RPMI7951 (cell line): ENCODE measurements around the gene REM1. TPM values are rescaled to one million over a fixed set of nuclear protein-coding genes. Genes with fewer than 3 reads are reported as not detected.
"Not testable (repeated sequence)": the region's sequence is repeated elsewhere in the genome, so short reads cannot be mapped to it uniquely, and the experiment has no call there.

ENCODE experiments used
- DNase-seq: peaks from one replicate; pipeline ENCODE4 v3.0.0-alpha.2; 2012; ENCODE audit warnings: low read depth
- total RNA-seq: library from RNA; depleted of rRNA; stranded (reverse); fragments of >200 nt; shearing (Covaris generic); gene quantifications from 2 replicates; pipeline ENCODE4 v1.2.3, GENCODE V29; 2014; rRNA removed

Gene REM1, protein sequence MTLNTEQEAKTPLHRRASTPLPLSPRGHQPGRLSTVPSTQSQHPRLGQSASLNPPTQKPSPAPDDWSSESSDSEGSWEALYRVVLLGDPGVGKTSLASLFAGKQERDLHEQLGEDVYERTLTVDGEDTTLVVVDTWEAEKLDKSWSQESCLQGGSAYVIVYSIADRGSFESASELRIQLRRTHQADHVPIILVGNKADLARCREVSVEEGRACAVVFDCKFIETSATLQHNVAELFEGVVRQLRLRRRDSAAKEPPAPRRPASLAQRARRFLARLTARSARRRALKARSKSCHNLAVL
- total RNA-seq, result 0.24 and 0.39 TPM in 2 replicates

DNA sequence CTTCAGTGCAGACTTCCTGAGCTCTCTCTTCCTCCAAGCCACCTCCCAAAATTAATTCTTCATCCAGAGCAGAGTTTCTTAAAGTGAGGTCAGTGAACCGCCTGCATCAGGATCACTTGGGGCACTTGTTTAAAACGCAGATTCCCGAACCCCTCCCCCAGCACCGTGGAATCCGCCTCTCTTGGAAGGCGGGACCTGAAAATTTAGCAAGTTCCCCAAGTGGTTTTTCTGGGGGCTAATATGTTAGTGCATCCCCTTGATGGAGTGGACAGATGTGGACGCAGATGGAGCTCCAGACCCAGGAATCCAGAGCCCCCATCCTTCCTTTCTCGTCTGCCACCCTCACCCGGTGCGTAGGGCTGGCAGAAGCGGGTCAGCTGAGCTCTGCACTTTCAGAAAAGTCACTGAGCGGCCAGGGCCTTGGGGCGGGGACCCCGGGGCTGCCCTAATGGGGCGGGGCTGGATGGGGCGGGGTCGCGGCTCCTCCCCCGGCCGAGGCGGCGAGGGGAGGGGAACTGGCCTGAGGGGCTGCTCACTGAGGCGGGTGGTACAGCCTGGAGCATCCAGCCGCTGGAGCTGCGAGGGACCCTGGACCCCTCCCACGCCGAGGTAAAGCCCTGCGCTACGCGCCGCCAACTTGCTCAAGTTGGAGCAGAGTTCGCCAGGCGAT is at the start of gene REM1, which contains the start of gene DEFB124:
REM1 (plus strand) TSS at position 531 of the 670 bp plus-strand sequence. CDS start 1,158 bp downstream, outside the sequence.
DEFB124 (minus strand) TSS at position 370 of the 670 bp plus-strand sequence. CDS start 2,114 bp downstream, outside the sequence.
- no peak for DNase-seq

DNA sequence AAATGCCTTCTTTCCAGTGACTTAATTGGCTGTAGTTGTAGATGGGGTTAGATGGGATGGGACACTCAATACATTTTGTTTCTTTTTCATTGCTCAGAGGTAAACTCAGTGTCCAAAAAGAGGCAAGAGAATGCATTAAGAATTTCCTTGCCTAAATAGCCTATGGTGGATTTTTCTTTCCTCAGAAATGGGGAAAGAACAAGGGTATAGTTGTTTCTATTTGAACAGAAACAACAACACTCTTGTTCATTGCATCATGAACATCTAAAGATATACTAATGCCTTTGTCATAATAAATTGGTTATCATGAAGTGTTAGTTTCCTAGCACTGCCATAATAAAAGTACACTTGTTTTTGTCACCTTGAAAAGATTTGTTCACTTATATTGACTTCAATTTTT is 49.3 kb upstream of the REM1 start:
- DNase-seq, result no peak

DNA sequence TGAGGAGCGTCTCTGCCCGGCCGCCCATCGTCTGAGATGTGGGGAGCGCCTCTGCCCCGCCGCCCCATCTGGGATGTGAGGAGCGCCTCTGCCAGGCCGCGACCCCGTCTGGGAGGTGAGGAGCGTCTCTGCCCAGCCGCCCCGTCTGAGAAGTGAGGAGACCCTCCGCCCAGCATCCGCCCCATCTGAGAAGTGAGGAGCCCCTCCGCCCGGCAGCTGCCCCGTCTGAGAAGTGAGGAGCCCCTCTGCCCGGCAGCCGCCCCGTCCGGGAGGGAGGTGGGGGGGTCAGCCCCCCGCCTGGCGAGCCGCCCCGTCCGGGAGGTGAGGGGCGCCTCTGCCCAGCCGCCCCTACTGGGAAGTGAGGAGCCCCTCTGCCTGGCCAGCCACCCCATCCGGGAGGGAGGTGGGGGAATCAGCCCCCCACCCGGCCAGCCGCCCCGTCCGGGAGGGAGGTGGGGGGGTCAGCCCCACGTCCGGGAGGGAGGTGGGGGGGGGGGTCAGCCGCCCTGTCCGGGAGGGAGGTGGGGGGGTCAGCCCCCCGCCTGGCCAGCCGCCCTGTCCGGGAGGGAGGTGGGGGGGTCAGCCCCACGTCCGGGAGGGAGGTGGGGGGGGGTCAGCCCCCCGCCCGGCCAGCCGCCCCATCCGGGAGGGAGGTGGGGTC is 48.1 kb upstream of the REM1 start:
- DNase-seq, result not testable (repeated sequence)

DNA sequence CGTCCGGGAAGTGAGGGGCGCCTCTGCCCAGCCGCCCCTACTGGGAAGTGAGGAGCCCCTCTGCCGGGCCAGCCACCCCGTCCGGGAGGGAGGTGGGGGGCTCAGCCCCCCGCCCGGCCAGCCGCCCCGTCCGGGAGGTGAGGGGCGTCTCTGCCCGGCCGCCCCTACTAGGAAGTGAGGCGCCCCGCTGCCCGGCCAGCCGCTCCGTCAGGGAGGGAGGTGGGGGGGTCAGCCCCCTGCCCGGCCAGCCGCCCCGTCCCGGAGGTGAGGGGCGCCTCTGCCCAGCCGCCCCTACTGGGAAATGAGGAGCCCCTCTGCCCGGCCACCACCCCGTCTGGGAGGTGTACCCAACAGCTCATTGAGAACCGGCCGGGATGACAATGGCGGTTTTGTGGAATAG is 47.5 kb upstream of the REM1 start:
- DNase-seq, result not testable (repeated sequence)

DNA sequence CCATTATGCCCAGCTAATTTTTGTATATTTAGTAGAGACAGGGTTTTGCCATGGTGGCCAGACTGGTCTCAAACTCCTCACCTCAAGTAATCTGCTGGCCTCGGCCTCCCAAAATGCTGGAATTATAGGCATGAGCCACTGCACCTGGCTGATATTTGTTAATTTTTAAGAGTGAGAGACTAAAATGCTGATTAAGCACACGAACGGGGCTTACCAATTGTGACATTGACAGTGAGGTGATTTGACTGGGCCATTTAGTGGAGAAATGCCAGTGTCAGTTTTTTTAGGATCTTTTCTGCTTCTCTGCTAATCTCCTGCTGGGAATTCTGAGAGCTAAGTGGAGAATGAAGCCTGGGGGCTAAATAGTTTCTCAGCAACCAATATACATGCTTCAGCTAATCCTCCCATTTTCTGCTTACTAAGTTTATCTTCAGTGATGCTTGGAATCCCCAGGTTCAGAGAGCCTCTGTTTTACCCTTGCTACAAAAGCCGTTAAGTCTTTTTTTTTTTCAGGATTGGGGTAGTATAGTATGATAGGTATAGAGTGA is 44.4 kb upstream of the REM1 start:
- DNase-seq, result peak; percentile 35

DNA sequence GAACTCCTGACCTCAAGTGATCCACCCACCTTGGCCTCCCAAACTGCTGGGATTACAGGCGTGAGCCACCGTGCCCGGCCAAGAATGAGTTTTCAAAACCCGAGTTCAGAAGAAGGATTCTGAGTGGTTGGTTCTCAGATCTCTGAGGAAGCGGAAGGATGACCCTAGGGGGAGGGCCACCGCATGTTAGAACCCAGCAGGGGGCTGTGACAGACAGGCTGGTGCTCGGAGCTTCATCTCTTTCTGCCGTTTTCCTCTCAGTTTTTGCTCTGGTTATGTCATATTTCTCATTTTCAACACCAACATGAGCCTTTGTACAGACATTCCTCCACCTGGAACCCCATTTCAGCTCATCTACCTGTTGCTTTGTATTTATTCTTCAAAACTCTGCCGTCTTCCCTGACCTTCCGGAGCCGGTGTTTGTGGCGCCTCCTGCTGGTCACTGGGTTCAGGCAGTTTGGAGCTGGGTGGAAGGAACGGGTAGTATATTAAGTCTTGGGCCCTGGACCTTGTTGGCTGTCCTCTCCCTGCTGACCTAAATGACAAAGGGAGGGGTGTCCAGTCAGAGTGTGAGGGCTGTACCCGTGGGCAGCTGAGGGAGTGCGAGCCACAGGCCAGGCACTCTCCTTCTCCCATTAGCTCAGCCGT is 35.0 kb upstream of the REM1 start, which contains the start of gene DEFB123:
DEFB123 (plus strand) TSS at position 621 of the 648 bp plus-strand sequence. CDS start 67 bp downstream, outside the sequence.
- DNase-seq, result no peak

DNA sequence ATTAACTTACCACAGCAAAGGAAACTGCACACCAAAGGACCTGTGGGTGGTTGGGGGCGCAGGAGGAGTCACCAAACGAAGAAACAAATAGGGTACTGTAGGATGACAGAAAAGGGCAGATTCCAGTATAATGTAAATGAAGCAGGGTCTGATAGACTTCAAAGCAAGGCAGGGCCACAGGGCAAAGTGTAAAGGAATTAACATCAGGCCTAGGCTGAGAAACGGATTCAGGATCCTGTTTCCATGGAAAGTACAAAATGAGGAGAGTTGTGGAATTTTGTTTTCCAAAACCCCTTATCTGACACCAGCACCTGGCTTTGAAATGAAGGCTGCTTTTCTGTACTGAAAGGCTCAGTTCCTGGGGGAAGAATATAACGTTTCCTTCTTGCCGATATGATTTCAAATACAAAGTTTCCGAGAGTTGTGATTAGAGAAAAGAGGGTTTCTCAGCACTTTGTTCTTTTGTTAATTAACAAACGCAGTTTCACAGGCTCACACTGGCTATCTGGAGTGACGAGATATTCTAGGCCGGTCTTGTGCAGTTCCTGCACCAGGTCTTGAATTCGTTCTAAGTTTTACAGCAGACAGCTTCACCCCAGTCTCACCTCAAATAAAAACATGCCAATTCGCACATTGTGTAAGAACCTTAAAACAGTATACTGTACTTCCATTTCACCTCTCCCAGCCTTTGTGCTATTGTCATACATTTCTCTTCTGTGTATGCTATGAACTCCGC is 28.8 kb upstream of the REM1 start:
- DNase-seq, result no peak

DNA sequence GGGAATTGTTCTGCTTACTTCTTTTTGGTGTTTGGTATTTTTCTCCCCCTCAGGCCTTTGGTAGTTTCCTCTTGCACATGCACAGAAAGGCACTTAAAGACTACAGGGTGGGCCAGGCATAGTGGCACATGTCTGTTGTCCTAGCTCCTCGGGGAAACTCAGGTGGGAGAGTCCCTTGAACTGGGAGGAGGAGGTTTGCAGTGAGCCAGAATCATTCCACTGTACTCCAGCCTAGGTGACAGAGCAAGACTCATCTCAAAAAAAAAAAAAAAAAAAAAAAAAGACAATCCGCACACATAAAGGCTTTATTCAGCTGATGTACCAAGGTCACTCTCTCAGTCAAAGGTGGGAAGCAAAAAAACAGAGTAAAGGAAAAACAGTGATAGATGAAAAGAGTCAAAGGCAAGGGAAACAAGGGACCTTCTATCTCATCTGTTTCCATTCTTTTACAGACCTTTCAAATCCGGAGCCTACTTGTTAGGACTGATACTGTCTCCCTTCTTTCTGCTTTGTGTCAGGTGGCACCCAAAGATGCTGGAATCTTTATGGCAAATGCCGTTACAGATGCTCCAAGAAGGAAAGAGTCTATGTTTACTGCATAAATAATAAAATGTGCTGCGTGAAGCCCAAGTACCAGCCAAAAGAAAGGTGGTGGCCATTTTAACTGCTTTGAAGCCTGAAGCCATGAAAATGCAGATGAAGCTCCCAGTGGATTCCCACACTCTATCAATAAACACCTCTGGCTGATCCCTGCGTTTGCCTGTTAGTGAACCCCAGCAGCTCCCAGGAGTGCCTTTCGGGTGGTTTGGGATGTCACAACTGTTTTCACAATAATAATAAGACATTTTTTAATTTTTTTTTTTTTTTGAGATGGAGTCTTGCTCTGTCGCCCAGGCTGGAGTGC is 25.3 kb upstream of the REM1 start:
- DNase-seq, result no peak

DNA sequence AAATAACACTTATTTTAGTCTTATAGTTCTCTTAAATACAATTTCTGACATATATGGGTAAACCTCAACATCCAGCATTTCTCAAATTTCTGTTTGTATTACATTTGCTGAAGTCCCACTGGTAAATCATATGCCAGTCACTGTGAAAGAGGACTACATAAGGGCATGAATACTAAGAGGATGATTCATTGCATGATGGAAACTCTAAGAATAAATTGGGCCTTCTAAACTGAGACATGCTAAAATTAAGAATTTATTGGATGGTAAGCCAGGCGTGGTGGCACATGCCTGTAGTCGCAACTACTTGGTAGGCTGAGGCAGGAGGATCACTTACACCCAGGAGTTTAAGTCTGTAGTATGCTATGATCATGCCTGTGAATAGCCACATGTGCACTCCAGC is 22.5 kb upstream of the REM1 start:
- no peak for DNase-seq

DNA sequence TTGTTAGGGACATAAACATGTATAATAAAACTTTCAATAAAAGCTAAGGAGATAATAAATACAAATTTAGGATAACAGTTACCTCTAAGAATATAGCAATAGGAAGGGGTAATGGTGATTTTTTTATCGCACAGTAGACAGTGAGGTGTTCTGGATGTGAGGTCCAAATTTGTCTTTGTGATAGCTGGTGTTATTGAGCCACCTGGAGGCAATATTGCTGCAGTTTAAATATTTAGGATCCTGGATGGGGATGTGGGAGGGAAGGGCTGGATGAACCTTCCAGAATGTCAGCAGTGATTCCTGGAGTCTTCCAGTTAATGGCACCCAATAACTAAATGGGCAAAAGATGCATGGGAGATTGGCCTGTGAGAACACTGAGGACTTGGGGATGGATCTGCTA is 20.7 kb upstream of the REM1 start:
- DNase-seq, result no peak

DNA sequence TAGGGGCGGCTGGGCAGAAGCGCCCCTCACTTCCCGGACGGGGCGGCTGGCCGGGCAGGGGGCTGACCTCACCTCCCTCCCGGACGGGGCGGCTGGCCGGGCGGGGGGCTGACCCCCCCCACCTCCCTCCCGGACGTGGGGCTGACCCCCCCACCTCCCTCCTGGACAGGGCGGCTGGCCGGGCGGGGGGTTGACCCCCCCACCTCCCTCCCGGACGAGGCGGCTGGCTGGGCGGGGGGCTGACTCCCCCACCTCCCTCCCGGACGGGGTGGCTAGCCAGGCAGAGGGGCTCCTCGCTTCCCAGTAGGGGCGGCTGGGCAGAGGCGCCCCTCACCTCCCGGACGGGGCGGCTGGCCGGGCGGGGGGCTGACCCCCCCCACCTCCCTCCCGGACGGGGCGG is 4.1 kb upstream of the REM1 start:
- DNase-seq, result not testable (repeated sequence)

DNA sequence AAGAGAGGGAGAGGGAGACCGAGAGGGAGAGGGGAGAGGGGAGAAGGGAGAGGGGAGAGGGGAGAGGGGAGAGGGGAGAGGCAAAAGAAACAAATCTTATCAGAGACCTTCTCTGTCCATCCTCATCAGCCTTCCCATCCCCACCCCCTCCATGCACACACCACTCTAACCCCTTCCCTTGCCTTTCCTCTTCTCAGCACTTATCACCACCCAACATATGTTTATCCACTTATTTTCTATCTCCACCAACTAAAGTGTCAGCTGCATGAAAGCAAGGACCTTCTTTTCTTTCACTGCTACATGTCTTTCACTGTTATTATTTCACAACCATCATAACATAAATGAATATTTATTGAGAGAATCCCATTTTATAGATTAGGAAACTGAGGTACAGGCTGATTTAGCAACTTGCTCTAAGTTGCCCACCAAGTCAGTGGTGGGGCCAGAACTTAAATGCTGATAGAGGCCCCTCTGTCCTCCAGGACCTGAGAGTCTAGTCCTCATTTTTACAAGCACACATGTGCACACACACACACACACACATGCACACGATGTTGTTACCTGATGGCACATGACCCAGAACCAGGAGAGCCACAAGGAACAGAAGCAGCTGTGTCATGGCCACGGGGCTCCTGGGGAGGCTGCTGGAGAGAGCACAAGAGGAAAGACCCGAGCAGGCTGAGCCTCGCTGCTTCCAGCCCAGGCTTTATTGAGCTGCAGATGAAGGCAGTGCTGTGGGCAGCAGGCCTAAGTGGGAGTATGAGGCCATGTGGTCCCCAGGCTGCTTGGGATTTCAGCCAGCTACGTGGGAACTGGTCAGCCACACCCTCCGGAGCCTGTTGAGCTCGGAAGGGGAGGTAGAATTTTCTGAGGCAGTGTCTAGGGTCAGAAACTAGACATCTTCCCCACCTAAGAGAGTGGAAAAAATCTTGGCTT is 2.4 kb upstream of the REM1 start:
- DNase-seq, result peak; percentile 52

DNA sequence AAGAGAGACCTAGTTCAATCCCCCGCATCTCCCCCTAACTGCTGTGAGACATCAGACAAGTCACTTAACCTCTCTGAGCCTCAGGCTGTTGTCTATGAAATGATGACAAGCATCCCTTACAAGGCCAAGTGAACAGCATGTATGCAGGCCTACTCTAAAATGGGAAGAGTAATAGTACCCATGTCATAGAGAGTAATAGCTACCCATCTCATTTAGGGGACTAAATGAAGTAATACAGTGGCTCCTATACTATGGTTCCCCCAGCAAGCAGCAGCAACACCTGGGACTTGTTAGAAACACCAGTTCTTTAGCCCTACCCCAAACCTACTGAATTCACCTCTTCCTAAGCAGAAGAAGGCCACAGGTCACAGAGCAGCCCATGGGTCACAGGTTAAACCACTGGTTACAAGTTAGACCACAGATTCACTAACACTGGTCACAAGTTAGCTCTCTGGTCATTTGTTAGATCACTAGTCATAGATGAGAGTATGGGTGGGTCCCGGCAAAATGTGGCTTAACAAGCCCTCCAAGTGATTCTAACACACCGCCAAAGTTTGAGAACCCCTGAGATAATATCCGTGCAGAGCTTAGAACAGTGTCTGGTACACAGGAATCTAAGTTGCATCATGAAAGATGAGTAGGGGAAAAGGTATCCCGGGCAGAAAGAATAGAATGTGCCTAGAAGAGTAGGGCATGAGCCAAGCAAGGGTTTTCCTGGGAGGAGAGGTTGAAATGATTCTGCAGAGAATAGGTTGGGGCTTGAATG is 1.6 kb upstream of the REM1 start:
- no peak for DNase-seq

DNA sequence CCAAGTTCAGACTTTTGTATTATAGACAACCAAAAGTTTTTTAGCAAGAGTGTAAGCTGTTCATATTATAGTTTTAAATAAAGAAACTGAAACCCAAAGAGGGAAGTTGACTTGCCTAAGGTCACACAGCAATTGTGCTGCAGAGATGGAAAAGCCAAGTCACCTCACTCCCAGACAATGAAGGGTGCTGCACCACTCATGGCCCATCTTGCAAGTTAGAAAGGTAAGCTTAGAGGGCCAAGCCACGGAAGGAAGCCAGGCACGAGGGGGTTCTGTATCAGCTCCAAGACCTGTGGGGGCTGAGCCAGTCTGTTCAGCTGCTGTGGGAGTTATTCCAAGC is 1.0 kb upstream of the REM1 start:
- DNase-seq, result no peak

DNA sequence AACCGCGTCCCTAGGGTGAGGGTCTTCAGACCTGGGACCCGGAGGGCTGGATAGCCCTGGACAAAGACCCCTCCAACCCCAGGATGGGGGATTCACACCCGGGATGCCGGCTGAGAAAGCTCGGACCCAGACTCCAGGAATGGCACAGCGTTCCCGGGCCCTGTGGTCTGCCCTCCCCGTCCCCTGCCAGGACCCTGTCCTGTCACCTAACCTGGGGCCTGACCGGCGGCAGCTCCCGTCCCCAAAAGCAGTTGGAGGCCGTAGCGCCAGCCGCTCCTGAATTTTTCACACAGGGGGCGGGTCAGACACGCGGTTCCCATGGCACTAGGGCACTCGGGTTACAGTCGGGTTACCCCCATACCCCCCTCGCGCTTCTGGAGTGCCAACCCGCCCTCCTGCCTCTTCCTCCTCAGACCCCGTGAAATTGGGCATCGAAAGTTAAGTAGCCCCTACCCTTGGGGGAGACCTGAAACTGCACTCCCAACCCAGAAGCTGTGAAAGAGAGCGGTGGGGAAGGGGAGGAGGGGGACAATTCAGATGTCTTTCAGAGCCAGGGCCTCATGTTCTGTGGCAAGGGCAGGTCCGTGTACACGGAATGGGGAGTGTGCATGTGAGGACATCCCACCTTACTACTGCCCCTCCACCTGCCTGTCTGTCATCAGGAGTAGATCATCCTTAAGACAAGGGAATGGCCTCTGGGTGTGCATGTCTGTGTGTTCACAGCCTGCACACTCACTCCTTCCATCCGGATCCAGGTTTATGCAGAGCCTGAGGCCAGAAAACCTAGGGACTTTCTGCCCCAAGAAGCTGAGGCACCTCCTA is 595 bp downstream of the REM1 start:
- no peak for DNase-seq

DNA sequence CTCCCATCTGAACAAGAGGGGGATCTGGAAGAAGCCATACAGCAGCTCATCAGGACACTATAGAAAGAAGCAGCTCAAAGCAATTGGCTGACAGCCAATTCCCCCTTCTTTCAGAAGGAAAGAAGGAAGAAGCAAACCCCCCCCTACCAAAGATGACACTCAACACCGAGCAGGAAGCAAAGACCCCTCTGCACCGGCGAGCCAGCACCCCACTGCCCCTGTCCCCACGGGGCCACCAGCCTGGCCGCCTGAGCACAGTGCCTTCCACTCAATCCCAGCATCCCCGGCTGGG is 1.2 kb downstream of the REM1 start:
- DNase-seq, result no peak

DNA sequence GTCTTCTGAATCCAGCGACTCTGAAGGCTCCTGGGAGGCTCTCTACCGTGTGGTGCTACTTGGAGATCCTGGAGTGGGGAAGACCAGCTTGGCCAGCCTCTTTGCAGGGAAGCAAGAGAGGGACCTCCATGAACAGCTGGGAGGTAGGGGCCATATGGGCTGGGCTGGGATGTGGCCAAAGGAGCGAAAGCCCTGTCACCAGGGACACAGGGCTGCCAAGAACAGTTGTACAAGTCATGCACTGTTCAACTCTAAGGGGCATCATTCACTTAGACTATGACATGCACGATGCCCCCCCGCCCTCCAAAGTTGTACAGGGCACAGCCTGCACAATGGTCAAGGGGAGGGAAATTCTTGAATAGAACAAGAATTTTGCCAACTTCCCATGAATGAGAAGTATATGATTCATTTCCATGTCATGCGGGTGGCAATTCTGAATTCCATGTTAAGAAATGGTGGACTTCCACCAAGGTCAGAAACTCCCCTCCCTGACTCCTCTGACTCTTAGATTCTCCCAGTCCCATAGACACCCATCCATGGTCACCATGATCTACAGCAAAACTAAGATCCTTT is 1.6 kb downstream of the REM1 start:
- DNase-seq, result peak; percentile 51
